Lower leg skin (tissue), 3 donors: ENCODE results near the gene HHLA2.

Experiments
- CTCF ChIP-seq, 3 donors: fragments of 450-650 bp; IDR thresholded peaks; one replicate each; pipeline ENCODE4 v1.5.1; 2016; ENCODE audit warnings: antibody characterized with exemption in 3 of 3, mild to moderate bottlenecking in 3 of 3, moderate library complexity in 2 of 3
- POLR2A ChIP-seq, 2 donors: fragments of 450-650 bp; IDR thresholded peaks; one replicate each; pipeline ENCODE4 v1.6.1; 2016 to 2017; ENCODE audit warnings: antibody characterized with exemption in 2 of 2, mild to moderate bottlenecking in 1 of 2, moderate library complexity in 1 of 2

DNA sequence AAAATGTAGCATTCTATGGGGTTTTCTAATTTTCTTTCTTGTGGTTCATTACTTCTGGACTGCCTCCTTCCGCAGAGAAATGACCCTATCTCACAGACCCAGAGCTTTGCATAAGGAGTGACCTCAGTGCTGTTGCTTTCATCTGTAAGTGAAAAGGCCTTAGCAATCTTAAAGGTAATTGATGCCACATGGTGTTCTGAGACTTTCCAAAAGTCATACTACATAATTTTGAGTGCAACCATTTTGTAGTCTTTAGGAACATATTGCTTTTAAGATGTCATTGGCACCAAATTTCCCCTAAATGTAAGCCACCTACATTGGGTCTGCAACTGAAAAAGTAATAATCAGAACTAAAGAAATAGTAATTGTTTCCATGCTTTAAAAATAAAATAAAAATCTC lies 9.2 kb upstream of the HHLA2 start:
- TF ChIP-seq POLR2A (IDR thresholded peaks at IDR 0.05) (no peak), CTCF (IDR thresholded peaks at IDR 0.05) (no peak)
